ENCODE data around the gene UGT1A10.
"Not testable (repeated sequence)": the region's sequence is repeated elsewhere in the genome, so short reads cannot be mapped to it uniquely, and the experiment has no call there.

The UGT1A10 gene

GRCh38 chr2:233698740-233699139 is 62.5 kb downstream of the UGT1A10 start:
- no peak for DNase-seq

GRCh38 chr2:233699424-233700027 is 63.3 kb downstream of the UGT1A10 start:
- DNase-seq = no peak

- DNase-seq = no peak
These were observed 63.9 kb downstream of the UGT1A10 start for GRCh38 chr2:233700028-233700635.

GRCh38 chr2:233700842-233701241 is 64.6 kb downstream of the UGT1A10 start:
- DNase-seq = not testable (repeated sequence)

GRCh38 chr2:233702238-233702637 is 66.0 kb downstream of the UGT1A10 start:
- DNase-seq = no peak

GRCh38 chr2:233705911-233706506 is 69.8 kb downstream of the UGT1A10 start:
- DNase-seq = no peak

- DNase-seq = no peak
These were observed 70.5 kb downstream of the UGT1A10 start for GRCh38 chr2:233706720-233707119.

GRCh38 chr2:233707940-233708644 is 71.8 kb downstream of the UGT1A10 start:
- no peak for DNase-seq

GRCh38 chr2:233708942-233709341 is 72.7 kb downstream of the UGT1A10 start:
- DNase-seq = no peak

GRCh38 chr2:233711312-233712008 is 75.2 kb downstream of the UGT1A10 start:
- DNase-seq = peak; percentile 45 to 62

- no peak for DNase-seq
These were observed 76.5 kb downstream of the UGT1A10 start, which contains the start of gene UGT1A5 for GRCh38 chr2:233712611-233713261. Gene UGT1A5, plus strand, starts transcription at chr2:233712907. Its CDS starts 85 bp downstream, at chr2:233712992.

GRCh38 chr2:233713262-233713615 is 77.0 kb downstream of the UGT1A10 start:
- no peak for DNase-seq

- no peak for DNase-seq
These were observed 77.9 kb downstream of the UGT1A10 start for GRCh38 chr2:233714121-233714520.

GRCh38 chr2:233718552-233718951 is 82.3 kb downstream of the UGT1A10 start, which contains the start of gene UGT1A4:
Gene UGT1A4, plus strand, starts transcription at chr2:233718736. Its CDS starts 85 bp downstream, at chr2:233718821.
- DNase-seq = no peak

- DNase-seq = no peak
These were observed 92.6 kb downstream of the UGT1A10 start, which contains the start of gene UGT1A3 for GRCh38 chr2:233728723-233729301. Gene UGT1A3, plus strand, starts transcription at chr2:233729042. Its CDS starts 85 bp downstream, at chr2:233729127.

GRCh38 chr2:233736868-233737653 is 100.8 kb downstream of the UGT1A10 start:
- DNase-seq = not testable (repeated sequence)

- DNase-seq = no peak
These were observed 104.6 kb downstream of the UGT1A10 start for GRCh38 chr2:233740870-233741269.

- no peak for DNase-seq
These were observed 107.4 kb downstream of the UGT1A10 start for GRCh38 chr2:233743464-233744259.

- no peak for DNase-seq
These were observed 109.0 kb downstream of the UGT1A10 start for GRCh38 chr2:233745073-233745755.

GRCh38 chr2:233745838-233746237 is 109.6 kb downstream of the UGT1A10 start:
- not testable (repeated sequence) for DNase-seq

All from stimulated activated CD4-positive, alpha-beta T cell treated with anti-CD3 and anti-CD28 coated beads, Interleukin-4, amount 100 ng/mL, for 4 hours (primary cell).